ENCODE measurements around the gene CYP3A5.

- TF ChIP-seq KAT8 (CRISPR knock-in tag; IDR thresholded peaks at IDR 0.05) (no peak), HNF4G (IDR thresholded peaks at IDR 0.05; ENCODE audit: borderline replicate concordance, low read depth, low read length) (no peak), HNF4G (CRISPR knock-in tag; IDR thresholded peaks at IDR 0.05; ENCODE audit: borderline replicate concordance, low read depth) (no peak), ARID3A (IDR thresholded peaks at IDR 0.05; ENCODE audit: low read depth, low read length) (no peak), CTCF (CRISPR knock-in tag; IDR thresholded peaks at IDR 0.05) (no peak), RARG (CRISPR knock-in tag; IDR thresholded peaks at IDR 0.05; ENCODE audit: low read depth) (no peak), AKAP8 (CRISPR knock-in tag; IDR thresholded peaks at IDR 0.05) (no peak), RFXANK (CRISPR knock-in tag; IDR thresholded peaks at IDR 0.05) (no peak), ZNF382 (CRISPR knock-in tag; IDR thresholded peaks at IDR 0.05; ENCODE audit: borderline replicate concordance) (no peak), CREB3 (CRISPR knock-in tag; IDR thresholded peaks at IDR 0.05) (no peak), JUNB (CRISPR knock-in tag; IDR thresholded peaks at IDR 0.05; ENCODE audit: borderline replicate concordance) (no peak)
- TF ChIP-seq, protein P1, sequence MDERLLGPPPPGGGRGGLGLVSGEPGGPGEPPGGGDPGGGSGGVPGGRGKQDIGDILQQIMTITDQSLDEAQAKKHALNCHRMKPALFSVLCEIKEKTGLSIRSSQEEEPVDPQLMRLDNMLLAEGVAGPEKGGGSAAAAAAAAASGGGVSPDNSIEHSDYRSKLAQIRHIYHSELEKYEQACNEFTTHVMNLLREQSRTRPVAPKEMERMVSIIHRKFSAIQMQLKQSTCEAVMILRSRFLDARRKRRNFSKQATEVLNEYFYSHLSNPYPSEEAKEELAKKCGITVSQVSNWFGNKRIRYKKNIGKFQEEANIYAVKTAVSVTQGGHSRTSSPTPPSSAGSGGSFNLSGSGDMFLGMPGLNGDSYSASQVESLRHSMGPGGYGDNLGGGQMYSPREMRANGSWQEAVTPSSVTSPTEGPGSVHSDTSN (CRISPR knock-in tag; IDR thresholded peaks at IDR 0.05) = no peak
Observed at GRCh38 chr7:99619571-99620130, 60.1 kb downstream of the CYP3A5 start.

Measured in HepG2 (cell line).